PC-3 (cell line): ENCODE results near the gene PSMB4.

Source experiments
- EZH2 ChIP-seq: fragments of 300-600 bp; sonication (generic); IDR thresholded peaks from one replicate; pipeline ENCODE4 v1.6.1; 2017; ENCODE audit warnings: antibody characterized with exemption, mild to moderate bottlenecking, low read length; ENCODE audit not compliant: unreplicated experiment
- EZH2phosphoT487 ChIP-seq: fragments of 300-600 bp; sonication (generic); IDR thresholded peaks from 2 replicates; pipeline ENCODE4 v1.6.1; 2018; ENCODE audit warnings: mild to moderate bottlenecking, antibody characterized with exemption, low read length, borderline replicate concordance
- TF ChIP-seq, protein P1 (sequence below): fragments of 300-600 bp; sonication (generic); conservative IDR thresholded peaks from 2 replicates; pipeline ENCODE4 v1.5.1; 2017; ENCODE audit warnings: antibody characterized with exemption, low read depth, mild to moderate bottlenecking, low read length

DNA sequence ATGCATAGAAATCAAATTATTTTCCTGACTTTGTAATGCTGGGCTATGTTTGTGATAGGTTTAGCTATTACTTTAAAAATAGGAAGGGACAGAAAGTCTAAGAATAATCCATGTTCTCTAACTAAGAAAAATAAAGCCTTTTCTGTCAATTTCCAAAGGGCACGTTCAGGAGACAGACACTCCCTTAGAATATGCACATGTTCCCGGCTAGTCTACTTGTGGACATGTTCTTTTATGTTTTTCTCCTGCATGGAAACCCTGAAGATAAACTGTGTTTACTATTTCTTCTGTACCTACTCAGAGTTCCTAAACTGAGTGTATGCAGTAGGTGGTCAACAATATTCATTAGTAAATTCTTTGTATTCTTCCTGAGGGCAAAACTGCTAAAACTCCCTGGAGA is 12.5 kb downstream of the PSMB4 start:
- no peak for TF ChIP-seq EZH2
- TF ChIP-seq, protein P1, sequence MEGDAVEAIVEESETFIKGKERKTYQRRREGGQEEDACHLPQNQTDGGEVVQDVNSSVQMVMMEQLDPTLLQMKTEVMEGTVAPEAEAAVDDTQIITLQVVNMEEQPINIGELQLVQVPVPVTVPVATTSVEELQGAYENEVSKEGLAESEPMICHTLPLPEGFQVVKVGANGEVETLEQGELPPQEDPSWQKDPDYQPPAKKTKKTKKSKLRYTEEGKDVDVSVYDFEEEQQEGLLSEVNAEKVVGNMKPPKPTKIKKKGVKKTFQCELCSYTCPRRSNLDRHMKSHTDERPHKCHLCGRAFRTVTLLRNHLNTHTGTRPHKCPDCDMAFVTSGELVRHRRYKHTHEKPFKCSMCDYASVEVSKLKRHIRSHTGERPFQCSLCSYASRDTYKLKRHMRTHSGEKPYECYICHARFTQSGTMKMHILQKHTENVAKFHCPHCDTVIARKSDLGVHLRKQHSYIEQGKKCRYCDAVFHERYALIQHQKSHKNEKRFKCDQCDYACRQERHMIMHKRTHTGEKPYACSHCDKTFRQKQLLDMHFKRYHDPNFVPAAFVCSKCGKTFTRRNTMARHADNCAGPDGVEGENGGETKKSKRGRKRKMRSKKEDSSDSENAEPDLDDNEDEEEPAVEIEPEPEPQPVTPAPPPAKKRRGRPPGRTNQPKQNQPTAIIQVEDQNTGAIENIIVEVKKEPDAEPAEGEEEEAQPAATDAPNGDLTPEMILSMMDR = no peak
- no peak for TF ChIP-seq EZH2phosphoT487
